GM19463 (cell line): ENCODE measurements around the gene HECTD2.
"Not testable (repeated sequence)": the region's sequence is repeated elsewhere in the genome, so short reads cannot be mapped to it uniquely, and the experiment has no call there.

ENCODE experiments used
- ATAC-seq: cut with Tn5 transposase; IDR thresholded peaks from one replicate; pipeline ENCODE4 v1.9.1; 2021; ENCODE audit warnings: mild to moderate bottlenecking, moderate library complexity; ENCODE audit not compliant: unreplicated experiment

HECTD2 gene

DNA sequence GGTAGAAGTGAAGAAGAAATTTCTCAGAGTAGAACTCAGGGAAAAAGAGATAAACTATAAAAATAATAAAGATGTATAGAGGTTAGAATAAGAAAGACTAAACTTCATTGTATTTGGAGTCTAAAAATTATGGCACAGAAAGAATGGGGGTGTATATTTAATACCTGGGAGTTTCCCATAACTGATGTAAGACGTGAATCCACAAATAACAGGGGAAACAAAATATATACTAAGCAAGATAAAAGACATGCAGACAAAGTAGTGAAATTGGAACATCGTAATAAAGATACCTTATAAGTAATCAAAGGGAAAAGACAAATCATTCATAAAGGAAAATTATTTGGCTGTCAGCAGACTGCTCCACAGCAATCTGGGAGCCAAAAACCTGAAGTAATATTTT lies 62.8 kb downstream of the HECTD2 start:
- no peak for ATAC-seq

- no peak for ATAC-seq
These were observed 63.9 kb downstream of the HECTD2 start for GRCh38 chr10:91474009-91474408.

- no peak for ATAC-seq
These were observed 67.1 kb downstream of the HECTD2 start for GRCh38 chr10:91477236-91477635.

GRCh38 chr10:91479583-91479982 lies 69.4 kb downstream of the HECTD2 start:
- no peak for ATAC-seq

DNA sequence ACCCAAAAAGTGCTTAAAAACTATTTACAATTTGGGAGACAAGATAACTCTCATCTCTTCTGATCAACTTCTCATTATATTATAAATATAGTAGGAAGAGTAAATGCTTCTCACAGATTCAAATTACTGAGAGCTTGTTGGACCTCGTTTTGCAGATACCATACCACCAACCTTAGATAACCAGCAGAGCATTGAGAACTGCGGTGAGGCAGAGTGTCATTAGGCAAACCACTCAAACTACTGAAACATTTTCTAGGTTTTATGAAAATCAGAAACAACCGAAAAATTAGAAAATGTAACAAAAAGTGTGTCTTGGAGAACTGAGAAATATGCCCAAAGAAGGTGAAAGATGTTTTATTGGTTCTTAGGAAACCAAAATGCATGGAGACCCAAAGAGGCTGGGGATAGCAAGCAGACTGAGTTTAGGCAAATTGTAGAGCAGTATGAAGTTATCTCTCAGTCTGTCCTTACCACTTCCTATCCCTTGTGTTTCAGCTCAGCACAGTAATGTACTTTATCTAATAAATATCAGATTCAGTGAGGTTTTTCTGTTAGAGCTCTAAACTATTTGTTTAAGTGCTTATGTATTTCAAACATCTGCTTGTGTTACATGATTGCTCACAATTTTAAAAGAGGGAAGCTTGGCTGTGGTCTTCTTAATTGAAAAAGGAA lies 77.9 kb downstream of the HECTD2 start:
- ATAC-seq, result no peak

GRCh38 chr10:91493313-91493712 lies 83.2 kb downstream of the HECTD2 start:
- ATAC-seq, result no peak

DNA sequence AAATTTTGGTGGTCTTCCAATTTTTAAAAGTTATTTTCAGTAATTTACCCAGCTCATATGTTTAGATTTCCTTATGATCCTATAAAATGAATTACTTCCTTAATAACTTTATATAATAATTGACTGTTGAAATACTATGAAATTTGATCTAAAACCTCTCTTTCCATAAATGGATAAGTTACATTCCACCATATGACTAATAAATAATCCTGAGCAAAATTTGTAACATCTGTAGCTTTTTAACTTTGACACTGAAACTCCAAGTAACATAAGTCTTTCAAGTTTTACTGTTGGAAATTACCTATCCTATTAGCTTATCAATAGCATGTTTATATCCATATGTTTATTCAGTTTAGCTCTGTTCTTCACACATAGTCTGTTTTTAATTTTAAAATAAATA lies 85.3 kb downstream of the HECTD2 start:
- ATAC-seq, result no peak

DNA sequence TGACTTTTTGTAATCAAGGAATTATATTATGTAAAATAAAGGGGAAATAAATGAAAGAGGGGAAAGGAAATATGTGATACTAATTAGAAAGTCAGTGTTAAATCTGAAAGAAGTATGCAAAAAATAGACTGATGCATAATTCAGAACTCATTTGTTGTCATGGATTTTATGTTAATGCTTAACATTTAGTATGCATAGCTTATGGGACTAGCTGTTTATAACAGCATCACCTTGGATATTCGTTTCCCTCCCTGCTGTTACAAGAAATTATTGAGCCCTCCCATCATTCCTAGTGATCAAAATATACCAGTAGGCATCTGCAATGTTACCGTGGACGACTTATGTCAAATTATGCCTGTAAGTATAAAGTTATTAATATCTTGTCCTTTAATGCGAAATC lies 85.9 kb downstream of the HECTD2 start:
- no peak for ATAC-seq

GRCh38 chr10:91511549-91512330 lies 101.6 kb downstream of the HECTD2 start:
- no peak for ATAC-seq

- ATAC-seq, result no peak
These were observed 102.3 kb downstream of the HECTD2 start for GRCh38 chr10:91512458-91512857.

GRCh38 chr10:91513598-91514424 lies 103.7 kb downstream of the HECTD2 start:
- no peak for ATAC-seq

DNA sequence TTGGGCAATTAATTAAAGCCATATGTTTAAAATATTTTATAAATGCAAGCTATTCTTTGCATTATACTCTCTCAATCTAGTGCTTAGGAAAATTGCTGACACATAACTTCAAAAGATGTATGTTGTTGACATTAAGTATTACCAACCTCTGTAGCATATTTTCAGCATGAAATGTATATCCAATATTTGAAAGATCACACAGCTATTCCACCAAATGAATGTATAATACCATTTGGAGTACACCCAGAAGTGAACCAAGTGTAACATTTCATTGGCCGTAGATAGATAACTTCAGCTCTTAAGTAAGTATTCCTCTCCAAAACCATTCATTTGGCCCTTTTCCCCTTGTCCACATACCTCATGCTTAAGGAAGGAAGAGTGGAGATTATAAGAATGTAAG lies 104.6 kb downstream of the HECTD2 start:
- ATAC-seq, result no peak

DNA sequence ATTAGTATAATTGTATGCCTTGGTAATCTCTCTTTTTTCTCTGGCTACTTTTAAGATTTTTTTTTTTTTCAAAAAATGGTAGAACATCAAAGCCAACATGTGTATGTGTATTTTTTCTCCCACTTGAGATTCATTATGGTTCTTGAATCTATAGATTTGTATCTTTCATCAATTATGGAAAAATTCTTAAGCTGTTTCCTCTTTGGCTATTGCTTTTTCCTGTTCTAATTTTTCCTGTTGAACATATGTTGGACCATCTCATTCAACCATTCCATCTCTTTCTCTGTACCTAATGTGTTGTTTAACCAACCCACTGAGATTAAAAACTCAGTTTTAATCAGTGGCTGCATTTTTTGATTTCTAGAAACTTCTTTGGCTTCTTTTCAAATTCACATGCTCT lies 107.2 kb downstream of the HECTD2 start:
- no peak for ATAC-seq

- no peak for ATAC-seq
These were observed 109.9 kb downstream of the HECTD2 start for GRCh38 chr10:91519899-91520514.

GRCh38 chr10:91520661-91521060 lies 110.5 kb downstream of the HECTD2 start:
- ATAC-seq, result no peak

- no peak for ATAC-seq
These were observed 111.3 kb downstream of the HECTD2 start for GRCh38 chr10:91521439-91521838.

GRCh38 chr10:91525896-91526712 lies 116.0 kb downstream of the HECTD2 start:
- no peak for ATAC-seq

DNA sequence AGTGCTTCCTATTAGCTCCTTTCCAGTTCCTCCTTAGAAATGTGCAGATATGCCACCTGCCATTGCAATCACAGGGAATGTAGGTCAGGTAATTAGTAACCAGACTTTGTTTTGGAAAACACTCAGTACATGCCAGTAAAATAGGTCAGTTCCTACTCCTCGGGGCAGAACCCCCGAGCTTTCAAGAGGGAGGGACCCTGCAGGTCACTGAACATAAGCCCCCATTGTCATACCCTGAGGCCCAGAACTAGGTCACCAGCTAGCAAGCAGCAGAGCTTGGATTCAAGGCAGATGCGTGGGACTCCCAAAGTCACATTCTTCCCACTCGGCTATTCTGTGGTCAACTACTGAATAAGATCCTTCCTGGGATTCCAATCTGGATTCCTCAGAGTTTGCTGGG lies 117.9 kb downstream of the HECTD2 start:
- no peak for ATAC-seq

DNA sequence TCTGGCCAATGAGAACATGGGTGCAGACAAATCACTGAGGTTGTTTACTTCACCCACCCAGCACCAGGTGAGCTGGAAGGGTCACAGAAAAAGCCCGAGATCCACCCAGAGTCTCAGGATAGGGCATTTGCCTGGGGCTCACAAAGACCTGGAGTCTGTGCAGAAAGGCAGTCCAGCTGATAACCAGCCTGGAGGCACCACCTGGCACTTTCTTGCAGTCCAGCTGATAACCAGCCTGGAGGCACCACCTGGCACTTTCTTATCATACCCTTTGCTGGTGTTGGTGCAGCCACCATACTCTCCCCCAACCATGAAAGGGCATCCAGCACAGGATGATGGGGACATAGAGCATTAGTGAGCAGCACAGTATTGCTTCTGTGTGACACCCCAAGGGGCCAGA lies 118.6 kb downstream of the HECTD2 start:
- ATAC-seq, result no peak

DNA sequence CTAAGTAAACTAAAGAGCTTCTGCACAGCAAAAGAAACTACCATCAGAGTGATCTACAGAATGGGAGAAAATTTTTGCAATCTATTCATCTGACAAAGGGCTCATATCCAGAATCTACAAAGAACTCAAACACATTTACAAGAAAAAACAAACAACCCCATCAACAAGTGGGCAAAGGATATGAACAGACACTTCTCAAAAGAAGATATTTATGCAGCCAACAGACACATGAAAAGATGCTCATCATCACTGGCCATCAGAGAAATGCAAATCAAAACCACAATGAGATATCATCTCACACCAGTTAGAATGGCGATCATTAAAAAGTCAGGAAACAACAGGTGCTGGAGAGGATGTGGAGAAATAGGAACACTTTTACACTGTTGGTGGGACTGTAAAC lies 124.6 kb downstream of the HECTD2 start:
- ATAC-seq, result not testable (repeated sequence)
